HG03342 (cell line): ENCODE results near the gene TRAF4.

ENCODE experiments used
- ATAC-seq: cut with Tn5 transposase; IDR thresholded peaks from one replicate; pipeline ENCODE4 v1.9.1; 2021; ENCODE audit warnings: mild to moderate bottlenecking, moderate library complexity; ENCODE audit not compliant: unreplicated experiment

TRAF4 gene

DNA sequence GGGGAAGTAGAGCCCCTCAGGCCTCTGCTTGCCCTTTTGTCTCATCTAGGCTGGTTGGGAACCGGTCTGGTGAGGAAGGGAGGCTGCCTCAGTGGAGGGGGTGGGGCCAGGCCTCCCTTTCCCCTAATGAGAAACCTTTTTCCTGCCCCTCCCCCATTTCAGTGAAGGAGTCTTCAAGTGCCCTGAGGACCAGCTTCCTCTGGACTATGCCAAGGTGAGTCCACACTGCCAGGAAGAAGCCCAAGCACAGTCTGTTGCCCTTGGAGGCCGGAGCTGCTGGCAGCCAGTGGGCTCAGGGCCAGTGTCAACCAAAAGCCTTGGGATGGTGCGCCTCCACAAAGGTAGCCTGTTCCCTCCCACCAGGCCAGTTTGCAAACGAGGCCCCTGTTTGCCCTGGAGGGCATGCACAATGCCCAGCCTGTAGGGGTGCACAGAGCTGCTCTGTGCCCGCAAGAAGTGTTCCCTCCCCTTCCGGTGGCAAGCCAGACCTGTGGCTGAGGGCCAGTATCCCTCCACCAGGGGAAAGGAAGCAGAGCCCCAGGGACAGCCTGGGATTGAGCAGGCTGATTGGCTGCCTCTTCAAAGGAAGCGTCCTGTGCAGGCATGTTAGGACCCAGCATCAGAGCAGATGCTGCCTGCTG is 3.4 kb downstream of the TRAF4 start:
- ATAC-seq = no peak

DNA sequence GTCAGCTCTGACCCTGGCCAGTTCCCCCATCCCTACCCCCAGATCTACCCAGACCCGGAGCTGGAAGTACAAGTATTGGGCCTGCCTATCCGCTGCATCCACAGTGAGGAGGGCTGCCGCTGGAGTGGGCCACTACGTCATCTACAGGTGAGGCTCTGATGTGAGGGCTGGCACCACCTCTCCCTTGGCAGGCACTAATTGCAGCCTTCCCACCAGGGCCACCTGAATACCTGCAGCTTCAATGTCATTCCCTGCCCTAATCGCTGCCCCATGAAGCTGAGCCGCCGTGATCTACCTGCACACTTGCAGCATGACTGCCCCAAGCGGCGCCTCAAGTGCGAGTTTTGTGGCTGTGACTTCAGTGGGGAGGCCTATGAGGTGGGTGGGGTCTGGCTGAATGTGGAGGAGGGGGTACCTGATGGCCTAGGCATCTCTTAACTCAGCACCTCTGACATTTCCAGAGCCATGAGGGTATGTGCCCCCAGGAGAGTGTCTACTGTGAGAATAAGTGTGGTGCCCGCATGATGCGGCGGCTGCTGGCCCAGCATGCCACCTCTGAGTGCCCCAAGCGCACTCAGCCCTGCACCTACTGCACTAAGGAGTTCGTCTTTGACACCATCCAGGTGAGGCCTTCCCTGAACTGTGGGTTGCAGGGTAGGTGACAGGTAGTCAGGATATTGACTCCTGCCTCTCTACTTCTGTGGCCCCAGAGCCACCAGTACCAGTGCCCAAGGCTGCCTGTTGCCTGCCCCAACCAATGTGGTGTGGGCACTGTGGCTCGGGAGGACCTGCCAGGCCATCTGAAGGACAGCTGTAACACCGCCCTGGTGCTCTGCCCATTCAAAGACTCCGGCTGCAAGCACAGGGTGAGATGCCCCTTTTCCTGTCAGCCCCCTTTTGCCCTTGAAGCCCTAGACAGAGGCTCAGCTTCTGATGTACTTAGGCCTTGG is 4.3 kb downstream of the TRAF4 start:
- ATAC-seq = no peak

DNA sequence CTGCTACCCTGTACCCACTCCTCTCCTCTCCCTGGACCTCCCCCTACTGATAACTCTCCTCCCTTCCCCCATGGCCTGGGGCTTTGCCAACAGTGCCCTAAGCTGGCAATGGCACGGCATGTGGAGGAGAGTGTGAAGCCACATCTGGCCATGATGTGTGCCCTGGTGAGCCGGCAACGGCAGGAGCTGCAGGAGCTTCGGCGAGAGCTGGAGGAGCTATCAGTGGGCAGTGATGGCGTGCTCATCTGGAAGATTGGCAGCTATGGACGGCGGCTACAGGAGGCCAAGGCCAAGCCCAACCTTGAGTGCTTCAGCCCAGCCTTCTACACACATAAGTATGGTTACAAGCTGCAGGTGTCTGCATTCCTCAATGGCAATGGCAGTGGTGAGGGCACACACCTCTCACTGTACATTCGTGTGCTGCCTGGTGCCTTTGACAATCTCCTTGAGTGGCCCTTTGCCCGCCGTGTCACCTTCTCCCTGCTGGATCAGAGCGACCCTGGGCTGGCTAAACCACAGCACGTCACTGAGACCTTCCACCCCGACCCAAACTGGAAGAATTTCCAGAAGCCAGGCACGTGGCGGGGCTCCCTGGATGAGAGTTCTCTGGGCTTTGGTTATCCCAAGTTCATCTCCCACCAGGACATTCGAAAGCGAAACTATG is 5.2 kb downstream of the TRAF4 start:
- no peak for ATAC-seq

DNA sequence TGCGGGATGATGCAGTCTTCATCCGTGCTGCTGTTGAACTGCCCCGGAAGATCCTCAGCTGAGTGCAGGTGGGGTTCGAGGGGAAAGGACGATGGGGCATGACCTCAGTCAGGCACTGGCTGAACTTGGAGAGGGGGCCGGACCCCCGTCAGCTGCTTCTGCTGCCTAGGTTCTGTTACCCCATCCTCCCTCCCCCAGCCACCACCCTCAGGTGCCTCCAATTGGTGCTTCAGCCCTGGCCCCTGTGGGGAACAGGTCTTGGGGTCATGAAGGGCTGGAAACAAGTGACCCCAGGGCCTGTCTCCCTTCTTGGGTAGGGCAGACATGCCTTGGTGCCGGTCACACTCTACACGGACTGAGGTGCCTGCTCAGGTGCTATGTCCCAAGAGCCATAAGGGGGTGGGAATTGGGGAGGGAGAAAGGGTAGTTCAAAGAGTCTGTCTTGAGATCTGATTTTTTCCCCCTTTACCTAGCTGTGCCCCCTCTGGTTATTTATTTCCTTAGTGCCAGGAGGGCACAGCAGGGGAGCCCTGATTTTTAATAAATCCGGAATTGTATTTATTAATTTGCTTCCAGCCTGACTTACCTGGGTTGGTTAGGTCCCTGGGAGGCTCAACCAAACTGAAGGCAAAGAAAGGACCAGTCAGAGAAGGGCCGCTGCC is 5.8 kb downstream of the TRAF4 start:
- no peak for ATAC-seq

DNA sequence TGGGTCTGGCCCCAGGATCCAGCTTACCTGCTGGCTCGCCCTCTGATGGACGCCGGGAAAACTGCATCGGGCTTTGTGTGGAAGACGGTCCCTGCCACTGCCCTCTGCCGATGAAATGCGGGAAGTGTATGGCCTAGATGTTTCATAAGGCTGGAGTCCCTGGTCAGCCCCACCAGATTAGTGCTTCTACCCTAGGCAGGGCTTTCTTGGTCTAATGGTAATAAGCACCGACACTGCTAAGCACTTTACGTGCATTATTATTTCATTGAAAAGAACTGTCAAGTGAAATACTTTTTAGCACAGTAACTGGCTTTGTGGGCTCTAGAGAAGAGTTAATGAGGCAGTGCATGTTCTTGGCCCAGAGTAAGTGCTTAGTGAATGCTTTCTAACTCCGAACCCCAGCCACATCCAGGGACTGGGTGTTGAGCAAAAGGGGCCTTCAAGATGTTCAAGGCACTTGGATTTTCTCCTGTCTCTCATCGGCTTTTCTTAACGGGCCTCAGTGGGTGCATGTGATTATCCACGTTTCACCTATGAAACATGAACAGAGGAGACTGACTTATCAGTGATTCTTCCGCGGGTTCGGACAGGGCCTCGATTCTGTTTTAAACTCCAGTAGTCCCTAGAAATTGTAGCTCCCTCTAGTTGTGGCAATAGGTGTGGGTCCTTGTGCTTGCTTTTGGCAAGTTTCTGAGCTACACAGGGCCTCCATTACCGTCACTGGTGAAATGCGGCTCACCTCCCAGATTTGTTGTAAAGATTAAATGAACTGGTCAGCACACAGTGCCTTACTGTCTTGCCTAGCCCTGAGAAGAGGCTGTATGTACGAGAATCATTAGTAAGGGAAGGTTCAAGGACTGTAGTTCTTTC is 6.6 kb downstream of the TRAF4 start:
- ATAC-seq = peak; percentile 66

DNA sequence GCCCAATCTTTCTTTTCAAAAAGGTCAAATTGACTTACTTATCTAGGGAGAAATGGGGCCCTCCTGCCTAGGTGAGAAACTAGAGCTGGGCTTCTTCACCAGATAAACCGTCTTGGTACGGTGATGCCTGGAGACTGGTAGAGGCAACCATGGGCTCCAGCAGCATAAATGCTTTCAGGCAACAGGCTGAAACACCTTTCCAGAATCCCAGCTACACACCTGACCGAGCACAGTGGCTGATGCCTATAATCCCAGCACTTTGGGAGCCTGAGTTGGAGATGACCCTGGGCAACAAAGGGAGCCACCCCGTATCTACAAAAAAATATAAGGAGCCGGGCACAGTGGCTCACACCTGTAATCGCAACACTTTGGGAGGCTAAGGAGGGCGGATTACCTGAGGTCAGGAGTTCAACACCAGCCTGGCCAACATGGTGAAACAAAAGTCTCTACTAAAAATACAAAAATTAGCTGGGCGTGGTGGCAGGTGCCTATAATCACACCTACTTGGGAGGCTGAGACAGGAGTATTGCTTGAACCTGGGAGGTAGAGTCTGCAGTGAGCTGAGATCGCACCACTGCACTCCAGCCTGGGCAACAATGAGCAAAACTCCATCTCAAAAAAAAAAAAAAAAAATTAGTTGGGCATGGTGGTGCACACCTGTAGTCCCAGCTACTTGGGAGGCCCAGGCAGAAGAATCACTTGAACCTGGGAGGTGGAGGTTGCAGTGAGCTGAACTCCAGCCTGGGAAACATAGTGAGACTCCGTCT is 8.0 kb downstream of the TRAF4 start:
- ATAC-seq = no peak

DNA sequence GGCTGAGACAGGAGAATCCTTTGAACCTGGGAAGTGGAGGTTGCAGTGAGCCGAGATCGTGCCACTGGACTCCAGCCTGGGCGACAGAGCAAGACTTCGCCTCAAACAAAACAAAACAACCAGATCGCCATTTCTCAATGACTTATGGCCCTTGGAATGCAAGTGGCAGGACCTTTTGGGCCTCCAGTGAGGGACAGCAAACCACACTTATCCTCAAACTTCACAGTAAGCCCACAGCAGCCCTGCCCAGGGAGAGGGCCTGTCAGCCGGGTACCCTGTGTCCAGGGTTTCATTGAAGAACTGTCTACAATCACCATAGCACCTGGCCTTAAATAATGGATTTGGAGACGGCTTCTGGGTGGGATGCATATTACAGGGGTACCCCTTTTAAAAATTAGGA is 11.7 kb downstream of the TRAF4 start:
- no peak for ATAC-seq

DNA sequence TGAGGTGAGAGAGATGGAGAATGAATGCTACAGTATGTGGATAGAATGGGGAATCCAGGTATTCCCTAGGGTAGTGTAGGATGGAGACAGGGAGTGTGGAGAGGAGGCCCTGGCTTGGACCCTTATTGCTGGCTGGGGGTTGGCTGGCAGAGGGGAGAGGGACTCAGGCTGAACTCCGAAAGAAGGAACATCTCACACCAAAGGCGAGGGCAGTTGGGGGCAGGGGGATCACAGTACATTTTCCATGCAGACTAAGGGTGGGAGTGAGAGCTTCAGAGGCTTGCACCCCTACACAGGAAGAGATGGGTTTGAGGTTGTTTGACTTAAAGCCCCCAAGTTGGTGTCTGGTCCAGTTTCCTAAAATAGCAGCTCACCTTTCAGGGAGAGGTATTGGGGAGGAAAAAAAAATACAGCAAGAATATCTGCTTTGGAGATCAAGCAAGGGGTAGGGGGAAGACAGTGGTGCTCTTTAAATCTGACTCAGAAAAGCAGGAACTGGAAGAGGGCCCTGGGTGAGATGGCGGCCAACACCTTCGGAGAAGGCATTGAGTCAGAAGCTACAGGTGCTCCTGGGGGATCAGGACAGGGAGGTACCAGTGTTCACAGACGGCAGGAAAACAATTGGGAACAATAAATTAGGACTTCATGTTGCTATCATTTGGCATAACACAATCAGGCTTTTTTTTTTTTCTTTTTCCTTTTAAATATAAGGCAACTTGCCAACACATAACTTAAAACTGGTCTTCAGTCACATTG is 12.4 kb downstream of the TRAF4 start:
- no peak for ATAC-seq

DNA sequence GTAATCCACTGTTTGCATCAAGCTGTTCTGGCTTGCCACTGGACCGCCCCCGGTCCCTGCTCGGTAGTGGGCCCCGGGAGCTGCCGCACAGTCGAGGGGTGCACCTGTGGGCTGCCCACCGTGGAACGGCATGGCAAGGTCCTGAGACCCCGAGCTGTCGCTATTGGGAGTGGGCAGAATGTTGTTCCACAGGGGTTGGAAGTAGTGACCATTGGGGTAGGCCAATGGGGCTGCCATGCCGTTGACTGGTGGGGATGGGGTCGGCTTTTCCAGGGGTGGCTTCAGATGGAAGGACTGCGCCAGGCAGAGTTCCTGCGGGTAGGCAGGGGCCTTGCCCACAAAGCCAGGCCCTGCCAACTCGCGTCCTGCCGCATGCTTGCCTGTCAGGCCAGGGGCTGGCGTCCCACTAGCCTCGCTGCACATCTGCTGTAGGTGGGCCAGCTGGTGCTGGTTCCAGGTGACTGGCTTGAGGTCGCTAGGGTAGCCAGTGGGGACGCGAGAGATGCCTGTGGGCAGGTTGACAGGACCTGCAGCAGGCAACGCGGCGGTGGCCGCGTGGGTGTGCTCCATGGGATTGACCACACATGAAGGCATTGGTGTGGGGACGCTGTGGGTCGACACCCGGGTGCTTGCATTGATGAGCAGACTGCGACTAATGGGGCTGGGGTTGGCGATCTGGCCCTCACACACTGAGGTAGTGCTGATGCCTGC is 14.8 kb downstream of the TRAF4 start:
- no peak for ATAC-seq

DNA sequence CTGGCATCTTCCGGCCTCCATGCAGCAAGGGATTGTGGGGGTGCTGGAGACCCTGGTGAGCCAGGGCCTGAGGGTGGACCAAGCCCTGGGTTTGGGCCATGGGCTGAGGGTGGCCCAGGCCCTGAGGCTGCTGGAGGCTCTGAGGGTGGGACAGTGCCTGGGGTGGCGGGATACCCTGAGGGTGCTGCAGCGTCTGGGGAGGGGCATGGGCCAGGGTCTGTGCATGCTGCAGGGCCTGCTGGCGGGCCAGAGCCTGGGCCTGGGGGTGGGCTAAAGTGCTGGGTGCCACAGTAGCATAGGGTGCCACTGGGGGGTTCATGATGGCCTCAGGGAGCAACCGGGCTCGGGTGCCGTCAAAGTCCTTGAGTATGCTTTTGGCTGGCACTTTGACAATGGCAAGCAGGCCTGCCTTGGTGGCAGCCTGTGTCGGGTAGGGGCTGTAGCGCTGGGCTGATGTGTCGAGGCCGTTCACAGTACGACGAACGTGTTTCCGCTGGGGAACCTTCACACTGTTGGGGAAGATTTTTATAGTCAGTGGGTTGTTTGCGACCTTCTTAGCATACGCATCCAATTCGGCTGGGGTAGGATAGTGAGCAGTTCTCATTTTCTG is 15.6 kb downstream of the TRAF4 start:
- no peak for ATAC-seq

DNA sequence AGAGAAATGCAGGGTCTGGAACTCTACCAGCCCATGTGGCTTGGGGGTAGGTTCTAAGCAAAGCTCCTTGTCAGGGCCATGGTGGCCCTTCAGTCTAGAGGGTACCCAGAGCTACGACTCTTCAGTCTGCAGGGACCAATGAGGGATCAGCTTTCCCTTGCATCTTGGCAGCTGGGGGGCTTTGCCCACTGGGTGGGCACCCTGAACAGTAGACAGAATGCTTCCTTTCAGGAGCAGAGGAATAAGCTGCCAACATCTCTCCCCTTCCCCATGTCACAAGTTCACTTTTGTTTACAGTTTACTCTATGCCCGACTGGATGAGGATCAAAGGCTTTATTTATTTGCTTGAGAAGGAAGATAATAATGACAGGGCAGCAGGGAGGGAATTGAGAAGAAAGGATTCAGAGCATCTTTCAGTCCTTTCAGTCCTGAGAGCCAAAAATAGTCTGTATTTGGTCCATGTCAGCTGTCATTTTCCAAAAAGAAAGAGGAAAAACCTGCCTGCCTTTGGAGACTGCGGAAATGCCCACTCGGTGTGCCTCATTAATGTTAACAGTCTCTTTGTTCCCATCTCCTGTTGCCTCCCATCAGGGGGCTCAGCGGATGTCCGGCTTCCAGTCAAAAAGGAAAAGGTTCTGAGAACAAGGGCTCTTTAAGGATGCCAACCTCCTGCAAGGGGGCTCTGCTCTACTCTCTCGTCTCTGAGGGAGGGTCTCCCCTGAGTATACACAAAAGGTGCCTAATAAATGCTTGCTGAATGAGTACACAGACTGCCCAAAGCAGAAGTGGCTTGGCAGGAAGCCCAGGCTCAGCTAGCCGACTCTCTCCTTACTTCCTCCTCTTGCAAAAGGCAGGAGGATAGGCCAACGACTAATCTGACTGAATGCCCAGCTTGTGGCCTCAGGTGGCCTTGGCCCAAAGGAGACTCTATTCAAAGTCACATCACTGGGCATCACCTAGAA is 17.1 kb downstream of the TRAF4 start:
- no peak for ATAC-seq

DNA sequence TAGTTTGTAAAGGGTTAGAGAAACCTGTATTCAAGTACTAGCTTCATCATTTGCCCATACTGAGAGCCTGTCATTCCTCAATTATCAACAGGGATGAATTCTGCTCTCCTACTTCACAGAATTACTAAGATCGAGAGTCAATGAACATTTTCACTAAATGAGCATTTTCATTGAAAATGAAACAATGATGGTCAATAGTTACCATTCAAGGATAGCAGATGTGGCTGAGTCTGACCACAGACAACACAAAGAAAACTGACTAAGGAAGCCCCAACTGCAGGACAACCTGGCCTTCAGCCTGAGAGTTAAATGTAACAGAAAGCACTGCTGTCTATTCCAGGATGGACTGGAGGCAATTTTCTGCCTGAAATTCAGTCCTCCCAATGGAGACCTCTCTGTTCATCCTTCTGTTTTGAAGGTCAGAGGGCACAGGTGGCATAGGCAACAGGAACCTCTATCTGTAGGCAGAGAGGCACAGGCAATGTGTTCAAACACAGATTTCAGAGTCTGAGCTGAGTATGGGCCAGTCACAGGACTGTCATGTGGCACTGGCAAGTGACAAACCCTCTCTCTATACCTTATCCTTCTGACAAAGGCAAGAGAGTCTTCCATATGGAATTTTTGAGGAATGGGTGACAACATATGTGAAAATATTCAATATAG is 19.5 kb downstream of the TRAF4 start:
- peak; percentile 46 for ATAC-seq

DNA sequence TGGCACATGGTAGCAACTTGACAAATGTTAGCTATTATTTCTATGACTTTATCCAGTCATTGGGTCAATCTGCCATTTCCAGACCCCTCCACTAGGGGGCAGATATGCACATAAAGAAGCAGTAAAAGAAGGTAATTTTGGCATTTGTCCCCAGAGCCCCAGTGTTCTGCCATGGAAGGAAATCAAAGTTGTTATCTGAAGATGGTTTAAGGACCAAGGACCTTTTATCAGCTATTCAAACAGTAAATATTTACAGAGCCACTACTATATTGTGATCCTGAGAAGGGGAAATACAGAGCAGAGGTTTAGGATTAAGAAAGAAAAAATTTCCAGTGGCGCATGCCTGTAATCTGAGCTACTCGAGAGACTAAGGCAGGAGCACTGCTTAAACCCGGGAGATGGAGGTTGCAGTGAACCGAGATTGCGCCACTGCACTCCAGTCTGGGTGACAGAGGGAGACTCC is 20.0 kb downstream of the TRAF4 start:
- peak; percentile 28 for ATAC-seq

DNA sequence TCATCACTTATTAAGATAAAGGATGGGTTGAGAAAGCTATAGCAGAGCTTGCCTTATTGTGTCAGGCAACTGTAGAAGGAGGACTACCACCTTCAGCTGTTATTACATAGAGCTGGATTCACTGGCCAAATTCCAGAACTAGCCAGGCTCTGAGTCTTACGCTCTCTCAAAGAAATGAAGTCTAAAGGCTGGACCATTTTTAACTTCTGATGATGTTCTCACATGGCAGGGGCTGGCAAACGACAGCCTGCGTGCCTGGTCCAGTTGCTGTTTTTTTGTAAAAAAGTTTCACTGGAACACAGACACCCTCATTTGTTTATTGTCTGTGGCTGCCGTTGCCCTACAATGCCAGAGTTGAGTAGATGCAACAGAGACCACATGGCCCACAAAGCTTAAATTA is 21.2 kb downstream of the TRAF4 start:
- no peak for ATAC-seq

DNA sequence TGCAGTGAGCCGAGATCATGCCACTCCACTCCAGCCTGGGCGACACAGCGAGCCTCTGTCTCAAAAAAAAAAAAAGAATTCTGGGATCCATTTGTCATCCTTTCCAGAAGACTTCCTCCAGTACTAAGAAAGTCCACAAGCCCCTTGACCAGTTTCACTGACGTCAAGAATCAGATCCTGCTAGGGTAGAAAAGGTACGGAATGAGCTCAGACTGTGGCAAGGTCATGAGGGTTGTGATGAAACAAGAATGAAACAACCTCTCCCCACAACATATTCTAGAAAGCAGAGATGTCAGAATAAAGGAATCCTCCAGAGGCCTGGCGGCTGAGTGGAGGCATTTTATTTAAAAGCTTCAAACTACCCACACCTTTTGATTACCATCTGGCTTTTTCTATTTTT is 29.9 kb downstream of the TRAF4 start:
- ATAC-seq = no peak

DNA sequence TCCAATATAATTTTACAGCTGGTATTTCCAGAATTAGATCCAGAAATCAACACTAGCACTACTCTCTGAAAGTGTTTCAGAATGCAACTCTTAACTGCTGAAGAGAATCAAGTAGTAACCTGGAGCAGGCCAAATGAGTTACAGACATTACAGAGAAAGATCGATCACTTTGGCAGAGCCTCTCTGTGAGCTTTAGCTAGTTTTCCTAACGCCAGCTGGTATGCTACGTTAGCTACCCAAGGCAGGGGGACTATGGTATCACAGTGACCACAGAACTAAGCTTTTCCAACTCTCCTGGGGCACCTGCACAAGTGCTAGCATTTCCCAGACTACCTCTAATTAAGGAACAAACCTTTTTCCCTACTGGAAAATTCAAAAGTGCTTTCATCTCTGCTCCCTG is 30.4 kb downstream of the TRAF4 start:
- ATAC-seq = no peak
